ENCODE results near the gene ZNF165.
"Not testable (repeated sequence)": the region's sequence is repeated elsewhere in the genome, so short reads cannot be mapped to it uniquely, and the experiment has no call there.

GRCh38 chr6:28102222-28102621, 21.9 kb downstream of the ZNF165 start:
- TF ChIP-seq CTCF (IDR thresholded peaks at IDR 0.05; ENCODE audit: low read length); EZH2phosphoT487 (IDR thresholded peaks at IDR 0.05; ENCODE audit: low read length); EZH2 (optimal IDR thresholded peaks at IDR 0.05; ENCODE audit: low read depth, low read length): not testable (repeated sequence)

All from MM.1S (cell line).